ENCODE measurements around the gene NYNRIN. TPM values are rescaled to one million over a fixed set of nuclear protein-coding genes. Genes with fewer than 3 reads are reported as not detected.

Gene NYNRIN
- total and polyA plus RNA-seq, 2 of the 8 experiments (the other 6 are each of a cell fraction or from before 2014, with no cell fraction given) = 15.2 to 18.3 TPM

DNA sequence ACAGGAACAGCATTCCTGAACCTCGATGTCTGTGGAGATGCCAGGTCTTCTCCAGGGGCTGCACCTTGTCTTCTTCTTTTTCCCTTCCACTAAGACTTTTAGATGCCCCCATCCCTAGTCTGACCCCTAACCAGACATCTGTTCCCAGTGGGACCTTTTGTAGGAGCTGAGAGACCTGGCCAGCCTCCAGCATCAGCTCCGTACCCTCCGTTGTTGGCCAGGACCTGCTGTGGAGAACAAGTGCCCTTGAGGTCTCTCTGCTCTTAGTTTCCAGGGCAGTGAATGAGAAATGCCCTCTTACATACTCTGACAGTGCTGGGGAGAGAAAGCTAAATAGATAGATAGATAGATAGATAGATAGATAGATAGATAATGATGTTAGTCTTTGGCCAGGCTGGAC, 60.5 kb downstream of the NYNRIN start (continued):
- TF ChIP-seq, protein P1, sequence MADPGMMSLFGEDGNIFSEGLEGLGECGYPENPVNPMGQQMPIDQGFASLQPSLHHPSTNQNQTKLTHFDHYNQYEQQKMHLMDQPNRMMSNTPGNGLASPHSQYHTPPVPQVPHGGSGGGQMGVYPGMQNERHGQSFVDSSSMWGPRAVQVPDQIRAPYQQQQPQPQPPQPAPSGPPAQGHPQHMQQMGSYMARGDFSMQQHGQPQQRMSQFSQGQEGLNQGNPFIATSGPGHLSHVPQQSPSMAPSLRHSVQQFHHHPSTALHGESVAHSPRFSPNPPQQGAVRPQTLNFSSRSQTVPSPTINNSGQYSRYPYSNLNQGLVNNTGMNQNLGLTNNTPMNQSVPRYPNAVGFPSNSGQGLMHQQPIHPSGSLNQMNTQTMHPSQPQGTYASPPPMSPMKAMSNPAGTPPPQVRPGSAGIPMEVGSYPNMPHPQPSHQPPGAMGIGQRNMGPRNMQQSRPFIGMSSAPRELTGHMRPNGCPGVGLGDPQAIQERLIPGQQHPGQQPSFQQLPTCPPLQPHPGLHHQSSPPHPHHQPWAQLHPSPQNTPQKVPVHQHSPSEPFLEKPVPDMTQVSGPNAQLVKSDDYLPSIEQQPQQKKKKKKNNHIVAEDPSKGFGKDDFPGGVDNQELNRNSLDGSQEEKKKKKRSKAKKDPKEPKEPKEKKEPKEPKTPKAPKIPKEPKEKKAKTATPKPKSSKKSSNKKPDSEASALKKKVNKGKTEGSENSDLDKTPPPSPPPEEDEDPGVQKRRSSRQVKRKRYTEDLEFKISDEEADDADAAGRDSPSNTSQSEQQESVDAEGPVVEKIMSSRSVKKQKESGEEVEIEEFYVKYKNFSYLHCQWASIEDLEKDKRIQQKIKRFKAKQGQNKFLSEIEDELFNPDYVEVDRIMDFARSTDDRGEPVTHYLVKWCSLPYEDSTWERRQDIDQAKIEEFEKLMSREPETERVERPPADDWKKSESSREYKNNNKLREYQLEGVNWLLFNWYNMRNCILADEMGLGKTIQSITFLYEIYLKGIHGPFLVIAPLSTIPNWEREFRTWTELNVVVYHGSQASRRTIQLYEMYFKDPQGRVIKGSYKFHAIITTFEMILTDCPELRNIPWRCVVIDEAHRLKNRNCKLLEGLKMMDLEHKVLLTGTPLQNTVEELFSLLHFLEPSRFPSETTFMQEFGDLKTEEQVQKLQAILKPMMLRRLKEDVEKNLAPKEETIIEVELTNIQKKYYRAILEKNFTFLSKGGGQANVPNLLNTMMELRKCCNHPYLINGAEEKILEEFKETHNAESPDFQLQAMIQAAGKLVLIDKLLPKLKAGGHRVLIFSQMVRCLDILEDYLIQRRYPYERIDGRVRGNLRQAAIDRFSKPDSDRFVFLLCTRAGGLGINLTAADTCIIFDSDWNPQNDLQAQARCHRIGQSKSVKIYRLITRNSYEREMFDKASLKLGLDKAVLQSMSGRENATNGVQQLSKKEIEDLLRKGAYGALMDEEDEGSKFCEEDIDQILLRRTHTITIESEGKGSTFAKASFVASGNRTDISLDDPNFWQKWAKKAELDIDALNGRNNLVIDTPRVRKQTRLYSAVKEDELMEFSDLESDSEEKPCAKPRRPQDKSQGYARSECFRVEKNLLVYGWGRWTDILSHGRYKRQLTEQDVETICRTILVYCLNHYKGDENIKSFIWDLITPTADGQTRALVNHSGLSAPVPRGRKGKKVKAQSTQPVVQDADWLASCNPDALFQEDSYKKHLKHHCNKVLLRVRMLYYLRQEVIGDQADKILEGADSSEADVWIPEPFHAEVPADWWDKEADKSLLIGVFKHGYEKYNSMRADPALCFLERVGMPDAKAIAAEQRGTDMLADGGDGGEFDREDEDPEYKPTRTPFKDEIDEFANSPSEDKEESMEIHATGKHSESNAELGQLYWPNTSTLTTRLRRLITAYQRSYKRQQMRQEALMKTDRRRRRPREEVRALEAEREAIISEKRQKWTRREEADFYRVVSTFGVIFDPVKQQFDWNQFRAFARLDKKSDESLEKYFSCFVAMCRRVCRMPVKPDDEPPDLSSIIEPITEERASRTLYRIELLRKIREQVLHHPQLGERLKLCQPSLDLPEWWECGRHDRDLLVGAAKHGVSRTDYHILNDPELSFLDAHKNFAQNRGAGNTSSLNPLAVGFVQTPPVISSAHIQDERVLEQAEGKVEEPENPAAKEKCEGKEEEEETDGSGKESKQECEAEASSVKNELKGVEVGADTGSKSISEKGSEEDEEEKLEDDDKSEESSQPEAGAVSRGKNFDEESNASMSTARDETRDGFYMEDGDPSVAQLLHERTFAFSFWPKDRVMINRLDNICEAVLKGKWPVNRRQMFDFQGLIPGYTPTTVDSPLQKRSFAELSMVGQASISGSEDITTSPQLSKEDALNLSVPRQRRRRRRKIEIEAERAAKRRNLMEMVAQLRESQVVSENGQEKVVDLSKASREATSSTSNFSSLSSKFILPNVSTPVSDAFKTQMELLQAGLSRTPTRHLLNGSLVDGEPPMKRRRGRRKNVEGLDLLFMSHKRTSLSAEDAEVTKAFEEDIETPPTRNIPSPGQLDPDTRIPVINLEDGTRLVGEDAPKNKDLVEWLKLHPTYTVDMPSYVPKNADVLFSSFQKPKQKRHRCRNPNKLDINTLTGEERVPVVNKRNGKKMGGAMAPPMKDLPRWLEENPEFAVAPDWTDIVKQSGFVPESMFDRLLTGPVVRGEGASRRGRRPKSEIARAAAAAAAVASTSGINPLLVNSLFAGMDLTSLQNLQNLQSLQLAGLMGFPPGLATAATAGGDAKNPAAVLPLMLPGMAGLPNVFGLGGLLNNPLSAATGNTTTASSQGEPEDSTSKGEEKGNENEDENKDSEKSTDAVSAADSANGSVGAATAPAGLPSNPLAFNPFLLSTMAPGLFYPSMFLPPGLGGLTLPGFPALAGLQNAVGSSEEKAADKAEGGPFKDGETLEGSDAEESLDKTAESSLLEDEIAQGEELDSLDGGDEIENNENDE (IDR thresholded peaks at IDR 0.05; ENCODE audit: insufficient replicate concordance, low read length) = no peak
- TF ChIP-seq ZNF274 (IDR thresholded peaks at IDR 0.05; ENCODE audit: borderline replicate concordance, extremely low read depth, low read length) = no peak
- no peak for TF ChIP-seq BACH1 (IDR thresholded peaks at IDR 0.05; ENCODE audit: low read length)
- TF ChIP-seq CTBP2 (IDR thresholded peaks at IDR 0.05; ENCODE audit: borderline replicate concordance, insufficient read depth, insufficient read length, low read length) = no peak
- no peak for TF ChIP-seq HDAC6 (IDR thresholded peaks at IDR 0.05; ENCODE audit: low read depth, low read length)

Measured in H1 (cell line).